ENCODE data around the gene NR6A1. TPM values are rescaled to one million over a fixed set of nuclear protein-coding genes. Genes with fewer than 3 reads are reported as not detected.
A peak's percentile ranks its signal among the peaks of the same experiment; 100 is the strongest.

NR6A1 gene
- total and polyA plus RNA-seq, 2 of the 8 experiments (the other 6 are each of a cell fraction or from before 2014, with no cell fraction given): 93.2 to 237 TPM

GRCh38 chr9:124758691-124759090 lies 12.4 kb downstream of the NR6A1 start:
- H3K4me3 ChIP-seq (ENCODE audit: extremely low read depth in 1 of 4, insufficient read depth in 2 of 4, low read depth in 3 of 4, low read length in 4 of 4): peak overlapping the region in 2 of 4 experiments; percentile 23 to 56; a peak in 3 of 8 replicates
- 0 out of 2 replicates have a peak, but pooled peaks cover 3% of the 10 kb centered on the region for H3K23me2 ChIP-seq (ENCODE audit: low read depth, low read length)
- H2BK12ac ChIP-seq (ENCODE audit: low read depth, low read length): no peak overlapping the region; the same call in 1 of the 2 replicates
- no peak overlapping the region for H3K14ac ChIP-seq (ENCODE audit: insufficient read length)
- H3K36me3 ChIP-seq (ENCODE audit: control insufficient read depth in 2 of 4, insufficient read depth in 4 of 4, low read length in 3 of 4): no peaks in the 10 kb centered on the region
- ChIA-PET POLR2A (ENCODE audit: partially characterized antibody) (interaction anchor here (1.1 to 5.5 kb wide), 5 partner anchors 11 to 97 kb away, joined by 3 to 50 read pairs (median 4); partner anchors contain the start of gene NR6A1), CTCF (ENCODE audit: partially characterized antibody) (interaction anchor here (0.8 to 5.5 kb wide), 9 partner anchors 11 to 214 kb away, joined by 3 to 31 read pairs (median 4); partner anchors contain the start of gene WDR38)
- TF ChIP-seq ATF2 (IDR thresholded peaks at IDR 0.05; ENCODE audit: low read length) (no peak), GTF2F1 (IDR thresholded peaks at IDR 0.05; ENCODE audit: borderline replicate concordance, low read depth, low read length) (no peak)
- no peak overlapping the region for H2BK15ac ChIP-seq (ENCODE audit: low read length)
- H3K4me1 ChIP-seq (replicated peaks in 1 of 4; ENCODE audit: control insufficient read depth in 3 of 4, insufficient read depth in 4 of 4, low read length in 3 of 4): peaks cover 14 to 52% (median 28%) of the 10 kb centered on the region in 4 experiments; a peak in 6 of 7 replicates
- no peak overlapping the region for H2BK5ac ChIP-seq (ENCODE audit: low read depth, low read length)
- no peak overlapping the region for H2AFZ ChIP-seq (ENCODE audit: low read length)
- DNase-seq (ENCODE audit: low read depth in 1 of 2, low spot score in 2 of 2) (no peak), FAIRE-seq (no peak)
- H3K79me2 ChIP-seq (ENCODE audit: control insufficient read depth in 1 of 2, insufficient read depth in 2 of 2, low read length in 2 of 2): peaks cover 0 to 84% of the 10 kb centered on the region in 2 experiments; a peak in 3 of 4 replicates
- H4K91ac ChIP-seq (replicated peaks; ENCODE audit: insufficient read length, low read length): peak overlapping the region; percentile 1
- H3K4ac ChIP-seq (replicated peaks; ENCODE audit: insufficient read length, low read depth, low read length): no peak overlapping the region
- no peak overlapping the region for H3K23ac ChIP-seq (ENCODE audit: insufficient read length)
- no peak overlapping the region for H4K8ac ChIP-seq (ENCODE audit: extremely low read depth, insufficient read depth, low read length)
- H3K27me3 ChIP-seq (replicated peaks in 1 of 4; ENCODE audit: control insufficient read depth in 3 of 4, extremely low read depth in 1 of 4, insufficient read depth in 3 of 4, low read length in 3 of 4): no peaks in the 10 kb centered on the region
- peak overlapping the region; percentile 61 to 76 for H3K4me2 ChIP-seq (ENCODE audit: insufficient read depth in 1 of 2, low read depth in 2 of 2, low read length in 2 of 2)
- H4K5ac ChIP-seq (ENCODE audit: insufficient read length, low read depth, low read length): peak overlapping the region; percentile 48
- H3K9me3 ChIP-seq (ENCODE audit: insufficient read depth in 2 of 2, low read depth in 1 of 2, low read length in 1 of 2): no peaks in the 10 kb centered on the region
- H2AK5ac ChIP-seq (ENCODE audit: low read depth, low read length): no peak overlapping the region
- H2BK120ac ChIP-seq (replicated peaks; ENCODE audit: low read depth, low read length): no peak overlapping the region
- H4K20me1 ChIP-seq (replicated peaks in 1 of 2; ENCODE audit: control insufficient read depth in 1 of 2, insufficient read depth in 2 of 2, low read length in 2 of 2): no peaks in the 10 kb centered on the region
- no peak overlapping the region for H3K18ac ChIP-seq (ENCODE audit: extremely low read depth, low read length)
- no peak overlapping the region for H2BK20ac ChIP-seq (ENCODE audit: low read length)
- H3K9ac ChIP-seq (replicated peaks in 1 of 4; ENCODE audit: extremely low read depth in 1 of 4, low read depth in 3 of 4, low read length in 3 of 4): no peak overlapping the region
- H3K27ac ChIP-seq (ENCODE audit: low read depth, low read length): peak overlapping the region; percentile 46; the same call in 1 of the 2 replicates
- no peaks in the 10 kb centered on the region for H3K79me1 ChIP-seq (ENCODE audit: low read depth, low read length)
- H3K56ac ChIP-seq (replicated peaks; ENCODE audit: insufficient read length, low read depth, low read length): no peak overlapping the region

All from H1 (cell line).